Natural killer cell (primary cell): ENCODE data around the gene CHST8. TPM values are rescaled to one million over a fixed set of nuclear protein-coding genes. Genes with fewer than 3 reads are reported as not detected.

Experiments used
- ATAC-seq, 3 donors: fragments of 150-1000 bp in 2 of 3; fragments of 200-7000 bp in 1 of 3; cut with Tn5 transposase; 1 replicate in 1 of 3; 2 replicates in 2 of 3; pipeline ENCODE4 v1.10.0; 2021; ENCODE audit warnings: mild to moderate bottlenecking in 2 of 3, moderate library complexity in 2 of 3
- DNase-seq, 2 donors: peaks; one replicate each; pipeline versions ENCODE4 v3.0.0 to v3.0.0-alpha.2; 2013 to 2021; ENCODE audit warnings: mixed read lengths in 1 of 2
- H3K27ac ChIP-seq: one replicate; pipeline ENCODE4 v1.5.1; 2013; ENCODE audit warnings: mild to moderate bottlenecking, low read length
- H3K27me3 ChIP-seq: one replicate; pipeline ENCODE4 v1.6.1; 2013; ENCODE audit warnings: low read length; ENCODE audit not compliant: control insufficient read depth, insufficient read depth
- H3K36me3 ChIP-seq: one replicate; pipeline ENCODE4 v1.6.1; 2013; ENCODE audit warnings: low read length; ENCODE audit not compliant: control insufficient read depth, insufficient read depth
- H3K4me1 ChIP-seq: one replicate; pipeline ENCODE4 v1.6.1; 2013; ENCODE audit warnings: low read length; ENCODE audit not compliant: control insufficient read depth, insufficient read depth
- H3K4me3 ChIP-seq: one replicate; pipeline ENCODE4 v1.5.1; 2013; ENCODE audit warnings: low read length
- H3K9me3 ChIP-seq: one replicate; pipeline ENCODE4 v1.6.1; 2013; ENCODE audit warnings: low read length; ENCODE audit not compliant: control insufficient read depth, insufficient read depth
- H3K27ac Mint-ChIP-seq, 2 donors: one replicate each; pipeline ENCODE4 v1.8.0; 2022; ENCODE audit warnings: mild to moderate bottlenecking in 2 of 2, mixed read lengths in 2 of 2, moderate library complexity in 1 of 2
- H3K27me3 Mint-ChIP-seq, 2 donors: one replicate each; pipeline ENCODE4 v1.8.0; 2022; ENCODE audit warnings: low read depth in 2 of 2, mixed read lengths in 2 of 2
- H3K36me3 Mint-ChIP-seq: one replicate; pipeline ENCODE4 v1.8.0; 2022; ENCODE audit warnings: mixed read lengths
- H3K4me1 Mint-ChIP-seq, 2 donors: one replicate each; pipeline ENCODE4 v1.8.0; 2022; ENCODE audit warnings: mixed read lengths in 2 of 2
- H3K4me3 Mint-ChIP-seq: one replicate; pipeline ENCODE4 v1.8.0; 2022; ENCODE audit warnings: mild to moderate bottlenecking, moderate library complexity, mixed read lengths
- H3K9me3 Mint-ChIP-seq, 2 donors: one replicate each; pipeline ENCODE4 v1.8.0; 2022; ENCODE audit warnings: mixed read lengths in 2 of 2
- WGBS: methylation state at CpG from one replicate; pipeline ENCODE4 v1.1.7; 2013; ENCODE audit warnings: missing lambda C conversion rate; ENCODE audit not compliant: insufficient coverage; 5-methylcytosine and 5-hydroxymethylcytosine counted together
- intact Hi-C: fragments of 100-400 bp; cut with micrococcal nuclease; formaldehyde crosslinking; loops from one replicate; pipeline ENCODE4 v1.14.2; 2022
- total RNA-seq, 4 donors: library from RNA; stranded (reverse); fragments of 120-200 nt in 1 of 4; gene quantifications; one replicate each; pipeline versions ENCODE4 v1.2.3 to v1.2.4, GENCODE V29; 2013 to 2022
- TF ChIP-seq, protein P1 (sequence below): fragments of 200-600 bp; IDR thresholded peaks from one replicate; pipeline ENCODE4 v1.8.0; 2022; ENCODE audit warnings: antibody characterized with exemption

Gene CHST8
- total RNA-seq, 3 donors from 2014 or later (not counting 1 experiment from before 2014, with no cell fraction given): not detected

DNA sequence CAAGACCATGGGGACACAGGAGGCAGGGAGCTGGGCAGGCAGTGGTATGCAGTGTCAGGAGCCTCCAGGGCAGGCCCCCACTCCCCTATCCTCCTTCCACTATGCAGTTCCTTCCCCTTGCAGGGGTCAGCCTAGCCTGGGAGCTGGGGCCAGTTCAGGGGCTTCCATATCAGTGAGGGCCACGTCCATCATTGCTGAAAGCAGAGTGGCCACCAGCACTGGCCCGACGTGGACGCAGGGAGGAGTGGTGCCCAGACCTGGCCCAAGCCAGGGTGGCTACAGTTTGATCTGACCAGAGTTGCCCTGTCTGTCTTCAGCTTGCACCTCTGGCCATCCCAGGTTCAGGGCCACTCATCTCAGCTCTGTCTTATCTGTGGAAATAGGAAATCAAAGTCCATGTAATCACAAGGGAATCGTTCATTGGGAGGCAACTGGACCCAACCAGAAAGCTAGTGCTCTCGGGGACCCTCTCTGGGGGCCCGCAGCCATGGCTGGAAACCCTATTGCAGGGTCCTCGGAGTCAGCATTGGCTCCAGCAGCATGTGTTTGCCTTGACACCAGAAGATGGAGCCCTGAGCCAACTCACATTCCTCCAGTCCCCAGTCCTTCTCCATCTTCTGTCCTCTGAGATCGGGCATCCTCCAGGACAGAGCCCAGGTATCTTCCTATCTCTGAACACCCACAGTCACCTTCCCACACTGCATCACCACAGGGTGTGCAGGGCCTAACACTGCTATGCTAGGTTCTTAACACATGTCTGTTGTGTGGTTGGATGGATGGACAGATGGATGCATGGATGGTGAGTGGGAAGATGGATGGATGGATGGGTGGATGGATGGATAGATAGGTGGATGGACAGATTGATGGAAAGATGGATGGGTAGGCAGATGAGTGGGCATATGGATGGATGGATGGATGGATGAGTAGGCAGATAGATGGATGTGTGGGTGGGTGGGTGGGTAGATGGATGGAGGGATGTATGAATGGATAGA lies 99.2 kb downstream of the CHST8 start:
- DNase-seq (no peak), ATAC-seq (no peak)
- TF ChIP-seq, protein P1, sequence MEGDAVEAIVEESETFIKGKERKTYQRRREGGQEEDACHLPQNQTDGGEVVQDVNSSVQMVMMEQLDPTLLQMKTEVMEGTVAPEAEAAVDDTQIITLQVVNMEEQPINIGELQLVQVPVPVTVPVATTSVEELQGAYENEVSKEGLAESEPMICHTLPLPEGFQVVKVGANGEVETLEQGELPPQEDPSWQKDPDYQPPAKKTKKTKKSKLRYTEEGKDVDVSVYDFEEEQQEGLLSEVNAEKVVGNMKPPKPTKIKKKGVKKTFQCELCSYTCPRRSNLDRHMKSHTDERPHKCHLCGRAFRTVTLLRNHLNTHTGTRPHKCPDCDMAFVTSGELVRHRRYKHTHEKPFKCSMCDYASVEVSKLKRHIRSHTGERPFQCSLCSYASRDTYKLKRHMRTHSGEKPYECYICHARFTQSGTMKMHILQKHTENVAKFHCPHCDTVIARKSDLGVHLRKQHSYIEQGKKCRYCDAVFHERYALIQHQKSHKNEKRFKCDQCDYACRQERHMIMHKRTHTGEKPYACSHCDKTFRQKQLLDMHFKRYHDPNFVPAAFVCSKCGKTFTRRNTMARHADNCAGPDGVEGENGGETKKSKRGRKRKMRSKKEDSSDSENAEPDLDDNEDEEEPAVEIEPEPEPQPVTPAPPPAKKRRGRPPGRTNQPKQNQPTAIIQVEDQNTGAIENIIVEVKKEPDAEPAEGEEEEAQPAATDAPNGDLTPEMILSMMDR: no peak
- Mint-ChIP-seq H3K27ac (no peak overlapping the region), H3K27me3 (peaks cover 5 to 8% of the 10 kb centered on the region in 2 donors), H3K4me3 (no peak overlapping the region), H3K9me3 (no peaks in the 10 kb centered on the region), H3K36me3 (no peaks in the 10 kb centered on the region), H3K4me1 (no peaks in the 10 kb centered on the region)
- intact Hi-C loops: no loop called here
- 76% methylated on average over 9 of the region's 9 CpGs for WGBS
- no peak overlapping the region for H3K4me3 ChIP-seq
- H3K4me1 ChIP-seq: no peaks in the 10 kb centered on the region
- no peaks in the 10 kb centered on the region for H3K9me3 ChIP-seq
- no peaks in the 10 kb centered on the region for H3K27me3 ChIP-seq
- H3K27ac ChIP-seq: no peak overlapping the region
- no peaks in the 10 kb centered on the region for H3K36me3 ChIP-seq

DNA sequence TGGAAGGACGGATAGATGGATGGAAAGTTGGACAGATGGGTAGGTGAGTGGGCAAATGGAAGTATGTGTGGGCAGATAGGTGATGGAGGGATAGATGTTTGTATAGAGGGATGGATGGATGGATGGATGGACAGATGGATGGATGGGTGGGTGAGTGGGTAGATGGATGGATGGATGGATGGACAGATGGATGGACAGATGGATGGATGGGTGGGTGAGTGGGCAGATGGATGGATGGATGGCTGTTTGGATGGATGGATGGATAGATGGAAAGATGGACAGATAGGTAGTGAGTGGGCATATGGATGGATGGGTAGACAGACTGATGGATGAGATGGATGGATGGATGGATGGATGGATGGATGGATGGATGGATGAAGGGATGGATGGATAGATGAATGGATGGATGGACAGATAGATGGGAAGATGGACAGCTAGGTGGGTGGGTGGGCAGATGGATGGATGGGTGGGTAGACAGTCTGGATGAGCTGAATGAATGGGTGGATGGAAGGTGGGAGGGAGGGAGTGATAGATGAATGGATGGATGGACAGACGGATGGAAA lies 100.1 kb downstream of the CHST8 start:
- Mint-ChIP-seq H3K4me1 (no peaks in the 10 kb centered on the region), H3K9me3 (no peaks in the 10 kb centered on the region), H3K4me3 (no peak overlapping the region), H3K27ac (no peak overlapping the region), H3K36me3 (no peaks in the 10 kb centered on the region), H3K27me3 (peaks cover 0 to 8% of the 10 kb centered on the region in 2 donors)
- H3K4me3 ChIP-seq: no peak overlapping the region
- no peaks in the 10 kb centered on the region for H3K27me3 ChIP-seq
- DNase-seq (no peak), ATAC-seq (no peak)
- TF ChIP-seq, protein P1: no peak
- 73% methylated on average over 2 of the region's 2 CpGs for WGBS
- intact Hi-C loops: no loop called here
- no peaks in the 10 kb centered on the region for H3K36me3 ChIP-seq
- H3K27ac ChIP-seq: no peak overlapping the region
- no peaks in the 10 kb centered on the region for H3K4me1 ChIP-seq
- H3K9me3 ChIP-seq: no peaks in the 10 kb centered on the region

DNA sequence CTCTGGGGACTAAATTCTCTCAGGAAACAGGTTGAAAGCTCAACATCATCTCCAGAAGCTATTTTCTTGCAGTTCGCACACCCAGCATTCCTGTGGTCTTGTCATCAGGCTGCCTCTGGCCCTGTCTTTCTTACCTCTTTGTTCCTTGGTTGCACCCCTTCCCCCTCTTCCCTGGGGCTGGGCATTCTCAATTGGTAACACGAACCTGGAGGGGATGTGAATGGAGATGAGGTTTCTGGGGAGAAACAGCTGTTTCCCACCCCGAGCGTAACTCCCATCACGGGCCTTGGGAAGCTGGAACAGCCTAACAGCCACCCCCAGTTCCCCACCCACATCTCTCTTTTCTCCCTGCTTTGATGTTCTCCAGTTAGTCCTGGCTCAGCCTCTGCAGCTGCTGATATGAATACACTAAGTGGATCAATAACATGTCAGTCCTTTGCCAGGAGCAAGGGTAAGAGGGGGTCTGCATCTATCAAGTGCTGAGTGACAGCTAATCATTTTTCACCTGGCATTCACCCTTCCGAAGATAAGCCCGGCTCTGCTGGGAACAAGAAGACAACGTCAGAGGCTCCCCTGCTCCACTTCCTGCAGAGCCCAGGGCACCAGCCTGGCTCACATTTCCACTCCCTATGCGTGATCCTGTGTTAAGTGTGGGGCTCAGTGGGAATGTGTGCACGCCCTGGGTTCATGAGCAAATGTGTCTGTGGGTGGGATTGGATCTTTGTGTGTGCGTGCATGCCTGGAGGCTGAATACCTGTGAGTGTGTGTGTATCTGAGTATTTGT lies 100.9 kb downstream of the CHST8 start:
- H3K36me3 Mint-ChIP-seq: no peaks in the 10 kb centered on the region
- TF ChIP-seq, protein P1: no peak

More for the DNA sequence above, 100.9 kb downstream of the CHST8 start:
- intact Hi-C loops: no loop called here
- Histone ChIP-seq H3K4me1 (no peaks in the 10 kb centered on the region), H3K9me3 (no peaks in the 10 kb centered on the region), H3K27ac (no peak overlapping the region), H3K4me3 (no peak overlapping the region), H3K27me3 (no peaks in the 10 kb centered on the region), H3K36me3 (no peaks in the 10 kb centered on the region)
- Mint-ChIP-seq H3K4me3 (no peak overlapping the region), H3K4me1 (no peaks in the 10 kb centered on the region), H3K27me3 (peaks cover 0 to 8% of the 10 kb centered on the region in 2 donors), H3K9me3 (no peaks in the 10 kb centered on the region), H3K27ac (no peak overlapping the region)
- DNase-seq (no peak), ATAC-seq (no peak)
- 61% methylated on average over 10 of the region's 11 CpGs for WGBS
